CD4-positive, alpha-beta T cell treated with Interleukin-6 for 4 hours (primary cell): Measurements from ENCODE around the gene AOX1.
"Not testable (repeated sequence)": the region's sequence is repeated elsewhere in the genome, so short reads cannot be mapped to it uniquely, and the experiment has no call there.

Experiments
- DNase-seq: peaks from one replicate; pipeline ENCODE4 v3.0.0-alpha.2; 2020; ENCODE audit warnings: mixed read lengths

The AOX1 gene

GRCh38 chr2:200585730-200586643, at the start of gene AOX1:
AOX1 (plus strand) TSS chr2:200586014; CDS start chr2:200586109, 95 bp downstream.
- peak; percentile 30 for DNase-seq

- DNase-seq = no peak
Observed at GRCh38 chr2:200538139-200538538, 47.7 kb upstream of the AOX1 start.

- DNase-seq = no peak
Observed at GRCh38 chr2:200540793-200541192, 45.0 kb upstream of the AOX1 start.

GRCh38 chr2:200566596-200566995, 19.2 kb upstream of the AOX1 start:
- not testable (repeated sequence) for DNase-seq

GRCh38 chr2:200567932-200568331, 17.9 kb upstream of the AOX1 start:
- DNase-seq = no peak

- no peak for DNase-seq
Observed at GRCh38 chr2:200575957-200576356, 9.9 kb upstream of the AOX1 start.

GRCh38 chr2:200577027-200577426, 8.8 kb upstream of the AOX1 start:
- no peak for DNase-seq

GRCh38 chr2:200578778-200579177, 7.0 kb upstream of the AOX1 start:
- no peak for DNase-seq

- DNase-seq = no peak
Observed at GRCh38 chr2:200584639-200585038, 1.2 kb upstream of the AOX1 start.

- no peak for DNase-seq
Observed at GRCh38 chr2:200585340-200585729, 479 bp upstream of the AOX1 start.

- no peak for DNase-seq
Observed at GRCh38 chr2:200586644-200586975, 796 bp downstream of the AOX1 start.

GRCh38 chr2:200587007-200587616, 1.3 kb downstream of the AOX1 start:
- DNase-seq = no peak

- DNase-seq = no peak
Observed at GRCh38 chr2:200588076-200588678, 2.4 kb downstream of the AOX1 start.

- no peak for DNase-seq
Observed at GRCh38 chr2:200590090-200590489, 4.3 kb downstream of the AOX1 start.

GRCh38 chr2:200591308-200591707, 5.5 kb downstream of the AOX1 start:
- DNase-seq = no peak

- no peak for DNase-seq
Observed at GRCh38 chr2:200592406-200593075, 6.7 kb downstream of the AOX1 start.

- no peak for DNase-seq
Observed at GRCh38 chr2:200593905-200594304, 8.1 kb downstream of the AOX1 start.

- DNase-seq = no peak
Observed at GRCh38 chr2:200595913-200596312, 10.1 kb downstream of the AOX1 start.

- DNase-seq = no peak
Observed at GRCh38 chr2:200596774-200597570, 11.2 kb downstream of the AOX1 start.

GRCh38 chr2:200599206-200599605, 13.4 kb downstream of the AOX1 start:
- DNase-seq = no peak

GRCh38 chr2:200600549-200601225, 14.9 kb downstream of the AOX1 start:
- DNase-seq = no peak

- DNase-seq = no peak
Observed at GRCh38 chr2:200602584-200602983, 16.8 kb downstream of the AOX1 start.
